Measurements from ENCODE around the gene TCFL5. TPM values are rescaled to one million over a fixed set of nuclear protein-coding genes. Genes with fewer than 3 reads are reported as not detected.

Gene TCFL5
- total RNA-seq, 1 donor from 2014 or later: 7.2 TPM

- intact Hi-C loops (cut with micrococcal nuclease): loop anchor here (5.0 kb wide), 1 partner anchor 128 kb away; the partner anchor contains the start of gene DIDO1
Observed at GRCh38 chr20:62799459-62799858, 62.2 kb downstream of the TCFL5 start.

GRCh38 chr20:62799036-62799435 is 62.6 kb downstream of the TCFL5 start:
- intact Hi-C loops (cut with micrococcal nuclease): loop anchor here (5.0 kb wide), 1 partner anchor 128 kb away; the partner anchor contains the start of gene DIDO1

DNA sequence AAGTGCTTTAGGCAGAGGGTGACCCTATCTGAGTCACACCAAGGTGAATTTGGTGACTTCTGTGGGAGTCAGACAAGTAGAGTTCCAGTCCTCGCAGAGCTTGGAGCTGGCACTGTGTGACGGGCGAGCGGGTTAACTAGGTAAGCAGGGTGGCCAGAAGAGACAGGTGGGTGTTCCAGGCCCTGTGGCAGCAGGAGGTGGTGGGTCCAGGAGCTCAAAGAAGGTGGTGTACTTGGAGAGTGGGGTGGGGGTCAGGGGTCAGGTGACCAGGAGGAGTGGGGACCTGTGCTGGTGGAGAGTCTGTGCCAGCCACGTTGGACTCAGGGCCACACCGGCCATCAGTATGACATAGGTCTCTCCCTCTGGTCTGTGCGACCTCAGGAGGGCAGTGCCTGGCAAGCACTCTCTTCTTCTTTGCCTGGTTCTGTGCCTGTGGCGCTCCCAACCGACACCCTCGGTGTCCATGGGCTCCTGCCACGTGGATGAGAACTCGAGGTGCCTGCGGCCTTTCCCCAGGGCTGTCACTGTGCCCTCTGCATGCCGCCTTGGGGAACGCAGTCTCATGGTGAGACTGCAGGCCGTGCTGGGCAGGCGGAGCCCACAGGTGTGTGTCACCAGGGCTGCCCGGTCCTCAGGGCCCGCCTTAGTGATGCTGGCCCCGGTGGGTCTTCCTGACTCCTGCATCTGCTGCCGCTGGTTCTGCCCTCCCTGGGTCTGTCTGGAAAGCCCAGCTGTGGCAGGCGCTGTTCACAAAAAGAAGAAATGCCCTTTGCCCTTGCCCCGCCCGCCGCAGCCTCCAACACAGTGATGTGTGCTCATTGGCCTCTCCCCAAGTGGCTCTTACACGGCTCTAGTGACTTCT is 63.7 kb downstream of the TCFL5 start:
- intact Hi-C loops (cut with micrococcal nuclease): loop anchor here (5.0 kb wide), 1 partner anchor 129 kb away; the partner anchor contains the start of gene DIDO1

- intact Hi-C loops (cut with micrococcal nuclease): loop anchor here (5.0 kb wide), 1 partner anchor 130 kb away; the partner anchor contains the start of gene DIDO1
Observed at GRCh38 chr20:62796699-62797491, 64.7 kb downstream of the TCFL5 start.

GRCh38 chr20:62795023-62795761 is 66.4 kb downstream of the TCFL5 start:
- intact Hi-C loops (cut with micrococcal nuclease): loop anchor here (2.0 to 5.0 kb wide), 3 partner anchors 132 to 672 kb away; partner anchors contain the start of genes DIDO1, LSM14B and SLCO4A1

- intact Hi-C loops (cut with micrococcal nuclease): loop anchor here (1.0 to 5.0 kb wide), 10 partner anchors 10 to 671 kb away; partner anchors contain the start of genes ADRM1, CABLES2, LSM14B and OGFR
Observed at GRCh38 chr20:62794007-62794724, 67.5 kb downstream of the TCFL5 start.

DNA sequence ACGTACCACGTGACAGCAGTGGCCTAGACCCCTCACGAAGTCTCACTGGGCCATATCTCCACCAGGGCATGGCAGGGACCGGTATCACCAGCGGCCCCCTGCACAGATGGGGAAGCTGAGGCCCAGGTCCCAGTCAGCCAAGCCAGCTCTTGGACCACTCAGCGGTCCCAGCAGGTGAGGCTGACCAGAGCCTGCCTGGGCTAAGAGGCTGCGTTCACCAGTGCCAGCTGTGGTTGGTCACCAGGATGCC is 67.9 kb downstream of the TCFL5 start:
- intact Hi-C loops (cut with micrococcal nuclease): loop anchor here (1.0 to 5.0 kb wide), 10 partner anchors 11 to 671 kb away; partner anchors contain the start of genes ADRM1, CABLES2, LSM14B and OGFR

DNA sequence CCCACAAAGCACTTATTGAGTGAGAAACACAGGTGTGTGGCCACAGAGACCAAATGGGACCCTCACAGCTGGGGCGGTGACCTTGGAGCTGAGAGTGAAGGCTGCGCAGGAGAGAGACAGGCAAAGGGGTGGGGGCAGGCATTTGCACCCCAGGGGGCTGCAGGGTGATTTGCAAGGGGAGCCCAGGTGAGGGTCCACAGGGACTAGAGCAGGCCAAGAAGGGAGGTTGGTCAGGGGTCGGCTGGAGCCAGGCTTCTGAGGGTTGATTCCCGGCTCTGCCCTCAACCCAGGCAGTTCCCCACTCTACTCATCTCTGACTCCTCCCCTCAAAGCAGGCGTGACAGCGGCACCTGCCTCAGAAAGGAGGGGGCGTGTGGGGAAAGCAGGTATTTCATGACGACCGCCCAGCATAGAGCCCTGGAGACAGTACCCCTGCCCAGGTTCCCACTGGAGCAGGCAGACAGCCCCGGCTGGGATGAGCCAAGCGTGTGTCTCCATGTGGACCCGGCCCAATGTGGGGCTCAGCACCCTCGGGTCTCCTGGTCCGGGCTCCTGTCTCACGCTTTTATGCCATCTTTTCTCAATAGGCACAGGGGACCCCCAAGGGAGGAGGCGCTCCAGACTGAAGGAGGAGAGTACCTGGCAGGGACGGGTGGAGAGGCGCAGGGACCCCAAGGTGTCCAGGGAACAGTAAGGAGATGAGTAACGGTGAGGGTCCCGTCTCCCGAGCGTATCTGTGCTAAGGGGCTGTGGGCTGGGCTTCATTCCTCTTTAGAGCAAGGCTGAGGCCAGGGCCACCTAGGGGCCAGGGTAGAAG is 68.5 kb downstream of the TCFL5 start:
- intact Hi-C loops (cut with micrococcal nuclease): loop anchor here (5.0 kb wide), 1 partner anchor 171 kb away; no protein-coding TSS in a partner anchor

GRCh38 chr20:62792182-62792939 is 69.3 kb downstream of the TCFL5 start:
- intact Hi-C loops (cut with micrococcal nuclease): loop anchor here (5.0 kb wide), 1 partner anchor 170 kb away; no protein-coding TSS in a partner anchor

GRCh38 chr20:62791301-62792181 is 70.1 kb downstream of the TCFL5 start:
- intact Hi-C loops (cut with micrococcal nuclease): loop anchor here (1.0 to 5.0 kb wide), 4 partner anchors 15 to 291 kb away; no protein-coding TSS in a partner anchor

Other genes with a start within 250 kb of the TCFL5 start
- gene SLCO4A1, start 219.3 kb downstream of the TCFL5 start, total RNA-seq: 57.2 and 58.0 TPM in 2 replicates
- gene NTSR1, start 153.0 kb downstream of the TCFL5 start, total RNA-seq: 0.23 and 0.34 TPM in 2 replicates
- 15.2 TPM in 2 replicates for gene MRGBP, start 65.3 kb downstream of the TCFL5 start, total RNA-seq
- 77.5 and 79.2 TPM in 2 replicates for gene OGFR, start 57.0 kb downstream of the TCFL5 start, total RNA-seq
- gene COL9A3, start 44.8 kb downstream of the TCFL5 start, total RNA-seq: 0.89 and 1.1 TPM in 2 replicates
- gene DIDO1, start 64.7 kb upstream of the TCFL5 start, total RNA-seq: 69.7 and 72.8 TPM in 2 replicates
- 34.9 and 35.3 TPM in 2 replicates for gene GID8, start 76.3 kb upstream of the TCFL5 start, total RNA-seq
- 11.0 and 12.8 TPM in 2 replicates for gene SLC17A9, start 90.9 kb upstream of the TCFL5 start, total RNA-seq
- gene BHLHE23, start 145.1 kb upstream of the TCFL5 start, total RNA-seq: not detected in 2 replicates

Data from T-helper 2 cell treated with Interferon-gamma antibody and Interleukin-4, amounts not matched to agents 100 ng/mL and 5 ng/mL, for 36 hours (primary cell).